ENCODE results near the gene ZNF296.
A peak's percentile ranks its signal among the peaks of the same experiment; 100 is the strongest.

ZNF296 gene

DNA sequence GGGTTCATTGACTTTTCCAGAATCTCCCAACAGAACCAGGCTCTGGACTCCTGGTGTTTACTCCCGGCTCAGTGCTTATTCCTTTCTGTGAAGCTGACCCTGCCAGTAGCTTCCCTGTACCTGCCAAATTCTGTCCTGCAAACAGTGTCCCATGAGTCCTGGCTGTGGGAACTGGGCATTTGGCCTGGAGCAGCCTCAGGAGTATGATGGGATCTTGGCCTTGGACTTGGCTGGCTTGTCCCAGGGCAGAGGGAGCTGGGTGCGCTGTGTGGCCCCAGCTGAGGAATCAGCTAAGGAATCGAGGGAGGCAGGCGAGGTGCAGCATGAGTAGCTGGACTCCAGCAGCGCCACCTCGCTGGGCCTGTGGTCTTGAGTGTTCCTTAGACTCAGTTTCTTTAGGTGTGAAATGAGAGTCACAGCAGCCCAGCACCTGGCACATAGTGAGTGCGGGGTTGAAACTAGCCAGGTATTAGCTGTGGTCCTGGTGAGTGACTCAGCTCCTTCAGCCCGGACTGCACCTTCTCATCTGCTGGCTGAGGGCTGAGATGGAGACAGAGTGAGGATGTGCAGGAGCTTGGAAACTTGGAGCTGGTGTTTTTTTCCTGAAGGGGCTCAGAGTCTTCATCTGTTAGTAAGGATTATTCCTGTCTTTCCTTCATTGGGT is 27.1 kb downstream of the ZNF296 start:
- Histone ChIP-seq H3K27ac (ENCODE audit: low read depth, low read length) (peak overlapping the region; percentile 23), H2AFZ (ENCODE audit: low read depth, low read length, severe bottlenecking) (no peak overlapping the region), H3K9ac (ENCODE audit: low read length) (no peak overlapping the region), H3K9me3 (ENCODE audit: insufficient read depth, low read length) (no peaks in the 10 kb centered on the region), H3F3A (ENCODE audit: insufficient read depth) (peaks cover 21% of the 10 kb centered on the region), H3K9me2 (replicated peaks; ENCODE audit: insufficient read depth, low read length) (no peaks in the 10 kb centered on the region), H3K4me2 (ENCODE audit: low read depth, low read length, poor library complexity, severe bottlenecking) (no peak overlapping the region), H3K36me3 (ENCODE audit: low read length) (no peaks in the 10 kb centered on the region), H3K4me3 (ENCODE audit: insufficient read depth, low read length, poor library complexity, severe bottlenecking) (no peak overlapping the region), H3K27me3 (ENCODE audit: low read length) (no peaks in the 10 kb centered on the region), H3K79me2 (ENCODE audit: insufficient read depth, low read length) (peaks cover 81% of the 10 kb centered on the region), H4K20me1 (ENCODE audit: low read depth, low read length) (no peaks in the 10 kb centered on the region)
- no peak for TF ChIP-seq EZH2phosphoT487 (conservative IDR thresholded peaks at IDR 0.05; ENCODE audit: low read length)
- TF ChIP-seq, protein P1, sequence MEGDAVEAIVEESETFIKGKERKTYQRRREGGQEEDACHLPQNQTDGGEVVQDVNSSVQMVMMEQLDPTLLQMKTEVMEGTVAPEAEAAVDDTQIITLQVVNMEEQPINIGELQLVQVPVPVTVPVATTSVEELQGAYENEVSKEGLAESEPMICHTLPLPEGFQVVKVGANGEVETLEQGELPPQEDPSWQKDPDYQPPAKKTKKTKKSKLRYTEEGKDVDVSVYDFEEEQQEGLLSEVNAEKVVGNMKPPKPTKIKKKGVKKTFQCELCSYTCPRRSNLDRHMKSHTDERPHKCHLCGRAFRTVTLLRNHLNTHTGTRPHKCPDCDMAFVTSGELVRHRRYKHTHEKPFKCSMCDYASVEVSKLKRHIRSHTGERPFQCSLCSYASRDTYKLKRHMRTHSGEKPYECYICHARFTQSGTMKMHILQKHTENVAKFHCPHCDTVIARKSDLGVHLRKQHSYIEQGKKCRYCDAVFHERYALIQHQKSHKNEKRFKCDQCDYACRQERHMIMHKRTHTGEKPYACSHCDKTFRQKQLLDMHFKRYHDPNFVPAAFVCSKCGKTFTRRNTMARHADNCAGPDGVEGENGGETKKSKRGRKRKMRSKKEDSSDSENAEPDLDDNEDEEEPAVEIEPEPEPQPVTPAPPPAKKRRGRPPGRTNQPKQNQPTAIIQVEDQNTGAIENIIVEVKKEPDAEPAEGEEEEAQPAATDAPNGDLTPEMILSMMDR (IDR thresholded peaks at IDR 0.05; ENCODE audit: insufficient read depth, low read length, poor library complexity, severe bottlenecking): no peak

DNA sequence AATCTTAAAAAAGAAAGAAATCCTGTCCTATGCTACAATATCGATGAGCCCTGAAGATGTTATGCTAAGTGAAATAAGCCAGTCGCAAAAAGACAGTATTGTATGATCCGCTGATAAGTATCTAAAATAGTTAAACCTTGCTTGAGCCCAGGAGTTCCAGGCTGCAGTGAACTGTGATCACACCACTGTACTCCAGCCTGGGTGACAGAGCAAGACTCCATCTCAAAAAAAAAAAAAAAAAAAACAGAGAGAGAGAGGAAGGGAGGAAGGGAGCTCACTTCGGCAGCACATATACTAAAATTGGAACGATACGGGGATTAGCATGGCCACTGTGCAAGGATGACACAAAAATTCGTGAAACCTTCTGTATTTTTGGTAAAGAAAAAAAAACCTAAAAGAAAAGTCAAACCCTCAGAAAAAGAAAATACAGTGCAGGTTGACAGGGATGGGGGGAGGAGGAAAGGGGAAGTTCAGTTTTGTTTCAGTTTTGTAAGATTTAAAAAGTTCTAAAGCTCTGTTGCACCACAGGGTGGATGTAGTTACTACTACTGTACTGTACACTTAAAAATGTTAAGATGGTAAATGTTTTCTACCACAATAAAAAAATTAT is 29.0 kb downstream of the ZNF296 start:
- H4K20me1 ChIP-seq (ENCODE audit: low read depth, low read length): no peaks in the 10 kb centered on the region
- no peak overlapping the region for H2AFZ ChIP-seq (ENCODE audit: low read depth, low read length, severe bottlenecking)
- peak overlapping the region; percentile 60 for H3K9ac ChIP-seq (ENCODE audit: low read length)
- H3K9me2 ChIP-seq (replicated peaks; ENCODE audit: insufficient read depth, low read length): no peaks in the 10 kb centered on the region
- peak overlapping the region; percentile 96 for H3K27ac ChIP-seq (ENCODE audit: low read depth, low read length)
- peak overlapping the region; percentile 52 for H3K4me3 ChIP-seq (ENCODE audit: insufficient read depth, low read length, poor library complexity, severe bottlenecking)
- peaks cover 21% of the 10 kb centered on the region for H3F3A ChIP-seq (ENCODE audit: insufficient read depth)
- H3K9me3 ChIP-seq (ENCODE audit: insufficient read depth, low read length): no peaks in the 10 kb centered on the region
- no peaks in the 10 kb centered on the region for H3K27me3 ChIP-seq (ENCODE audit: low read length)
- H3K36me3 ChIP-seq (ENCODE audit: low read length): no peaks in the 10 kb centered on the region
- peaks cover 79% of the 10 kb centered on the region for H3K79me2 ChIP-seq (ENCODE audit: insufficient read depth, low read length)
- TF ChIP-seq EZH2phosphoT487 (conservative IDR thresholded peaks at IDR 0.05; ENCODE audit: low read length): no peak
- TF ChIP-seq, protein P1 (IDR thresholded peaks at IDR 0.05; ENCODE audit: insufficient read depth, low read length, poor library complexity, severe bottlenecking): no peak
- H3K4me2 ChIP-seq (ENCODE audit: low read depth, low read length, poor library complexity, severe bottlenecking): peak overlapping the region; percentile 95

DNA sequence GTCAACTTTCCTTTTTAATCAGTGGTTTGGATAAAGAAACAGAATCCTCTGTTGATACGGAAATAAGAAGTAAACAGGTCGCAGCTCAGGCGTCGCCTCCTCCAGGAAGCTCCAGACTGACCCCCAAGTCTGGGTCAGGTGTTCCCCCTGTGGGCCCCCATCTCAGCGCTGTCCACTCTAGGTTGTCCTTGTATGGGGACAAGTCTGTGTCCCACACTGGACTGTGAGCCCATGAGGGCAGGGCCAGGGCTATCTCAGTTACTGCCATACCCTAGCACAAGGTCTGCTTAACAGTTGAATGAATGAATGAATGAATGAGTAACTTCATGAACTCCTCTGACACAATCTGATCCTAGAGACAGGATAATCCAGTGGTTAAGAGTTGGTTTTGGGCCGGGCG is 29.9 kb downstream of the ZNF296 start:
- Histone ChIP-seq H4K20me1 (ENCODE audit: low read depth, low read length) (no peaks in the 10 kb centered on the region), H3K9ac (ENCODE audit: low read length) (peak overlapping the region; percentile 60), H3K27ac (ENCODE audit: low read depth, low read length) (peak overlapping the region; percentile 96), H3K27me3 (ENCODE audit: low read length) (no peaks in the 10 kb centered on the region), H3K4me2 (ENCODE audit: low read depth, low read length, poor library complexity, severe bottlenecking) (peak overlapping the region; percentile 95), H3K4me3 (ENCODE audit: insufficient read depth, low read length, poor library complexity, severe bottlenecking) (peak overlapping the region; percentile 52), H3K79me2 (ENCODE audit: insufficient read depth, low read length) (peaks cover 79% of the 10 kb centered on the region), H2AFZ (ENCODE audit: low read depth, low read length, severe bottlenecking) (no peak overlapping the region), H3F3A (ENCODE audit: insufficient read depth) (peaks cover 21% of the 10 kb centered on the region), H3K36me3 (ENCODE audit: low read length) (no peaks in the 10 kb centered on the region), H3K9me3 (ENCODE audit: insufficient read depth, low read length) (no peaks in the 10 kb centered on the region), H3K9me2 (replicated peaks; ENCODE audit: insufficient read depth, low read length) (no peaks in the 10 kb centered on the region)
- TF ChIP-seq, protein P1 (IDR thresholded peaks at IDR 0.05; ENCODE audit: insufficient read depth, low read length, poor library complexity, severe bottlenecking): no peak
- TF ChIP-seq EZH2phosphoT487 (conservative IDR thresholded peaks at IDR 0.05; ENCODE audit: low read length): no peak
